ENCODE data around the gene POU5F1.

POU5F1 gene

DNA sequence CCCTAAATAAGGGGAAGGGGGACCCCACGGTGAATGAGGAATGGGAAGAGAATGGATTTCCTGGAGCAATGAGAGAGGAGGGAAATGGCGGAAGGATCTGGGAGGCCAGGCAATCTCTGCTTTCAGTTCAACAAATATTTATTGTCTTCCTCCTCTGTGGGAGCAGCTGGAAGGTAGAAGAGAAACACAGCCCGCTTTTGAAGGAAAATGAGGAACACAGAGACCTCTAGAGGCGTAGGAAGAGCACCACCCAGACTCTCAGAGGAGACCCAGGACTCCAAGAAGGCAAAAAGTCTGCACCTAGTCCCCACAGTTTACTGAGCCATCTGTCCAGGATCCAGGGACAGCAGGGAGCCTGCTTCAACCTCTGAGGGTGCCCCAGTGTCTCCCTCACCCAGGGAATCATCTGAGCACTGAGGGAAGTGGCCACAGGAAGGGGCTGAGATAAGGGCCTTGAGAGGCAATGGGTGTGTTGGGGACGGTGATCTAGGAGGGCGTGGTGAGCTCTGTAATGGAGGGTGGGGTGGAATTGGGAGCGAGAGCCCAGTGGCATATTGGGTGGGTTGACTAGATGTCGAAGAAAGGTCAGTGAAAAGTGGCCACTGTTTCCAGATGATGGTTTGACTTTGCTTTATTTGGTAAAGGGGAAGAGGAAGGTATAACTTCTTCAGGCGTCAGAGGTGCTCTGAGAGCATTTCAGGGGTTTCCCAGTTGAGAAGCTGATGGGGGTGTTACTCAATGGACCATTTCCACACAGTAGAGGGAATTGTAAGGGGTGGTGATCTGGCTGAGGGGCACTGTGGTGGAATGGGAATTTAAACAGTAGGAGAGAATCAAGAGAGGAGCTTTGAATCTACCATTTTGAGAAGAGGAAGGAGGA is 55.3 kb downstream of the POU5F1 start:
- no peak for DNase-seq (ENCODE audit: low read depth in 2 of 2)

DNA sequence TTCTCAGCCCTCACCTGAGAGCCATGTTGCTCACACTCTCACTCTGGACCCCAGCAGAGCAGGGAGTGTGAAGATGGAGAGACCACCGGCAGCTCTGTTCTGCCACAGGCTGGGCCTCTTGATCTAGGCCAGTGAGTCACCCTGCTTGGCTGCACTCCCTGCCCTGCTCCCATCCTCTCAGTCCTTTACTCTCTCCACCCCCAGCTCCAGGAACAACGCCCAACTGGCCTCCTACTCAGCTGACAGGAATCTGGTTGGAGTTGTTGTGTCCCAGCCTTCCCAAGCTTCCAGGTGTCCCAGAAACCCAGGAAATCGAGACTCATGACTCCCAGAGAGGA is 56.0 kb downstream of the POU5F1 start, which contains the start of gene PSORS1C1:
TSS of gene PSORS1C1 (plus strand) at position 260 of the 338 bp plus-strand sequence. CDS start 14,833 bp downstream, outside the sequence.
- DNase-seq (ENCODE audit: low read depth in 2 of 2) = no peak
